A375 (cell line): ENCODE measurements around the gene CCNQ. TPM values are rescaled to one million over a fixed set of nuclear protein-coding genes. Genes with fewer than 3 reads are reported as not detected.

Experiments
- total RNA-seq: library from RNA; depleted of rRNA; stranded (reverse); fragments of >200 nt; shearing (Covaris generic); gene quantifications from 2 replicates; pipeline ENCODE4 v1.2.3, GENCODE V29; 2014; rRNA removed

The CCNQ gene
- total RNA-seq, result 48.6 and 55.8 TPM in 2 replicates

DNA sequence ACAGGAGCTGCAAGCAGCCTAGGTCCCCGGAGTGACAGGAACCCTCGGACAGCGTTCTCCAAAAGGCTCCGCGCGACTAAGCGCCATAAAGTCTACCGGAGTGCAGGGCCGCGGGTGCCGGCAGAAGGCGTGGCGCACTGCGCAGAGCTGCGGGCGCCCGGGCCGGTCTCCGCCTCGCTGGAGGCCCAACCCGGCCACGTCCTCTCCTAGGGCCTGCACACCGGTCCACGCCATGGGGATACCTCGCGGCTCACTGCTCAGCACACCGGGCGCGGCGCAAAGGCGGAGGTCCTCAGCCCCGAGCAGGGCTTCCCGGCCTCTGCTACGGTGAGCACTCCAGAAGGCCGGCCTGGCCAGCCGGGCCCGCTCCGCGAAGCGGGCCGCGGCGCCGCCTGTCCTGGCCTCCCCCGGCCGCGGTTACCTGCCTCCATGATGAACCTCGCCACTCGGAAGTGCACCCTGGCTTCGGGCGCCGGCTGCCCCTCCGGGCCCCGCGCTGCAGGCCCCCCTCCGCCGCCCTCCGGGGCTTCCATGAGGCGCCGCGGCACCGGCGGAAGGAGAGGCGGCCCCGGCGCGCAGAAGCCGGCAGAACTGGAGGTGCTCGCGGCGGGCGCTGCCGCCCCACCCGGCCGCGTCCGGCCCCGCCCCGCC lies at the start of gene CCNQ:
Gene CCNQ (minus strand): TSS at position 599 of the 651 bp plus-strand sequence. CDS start 66 bp downstream, at position 533.

DNA sequence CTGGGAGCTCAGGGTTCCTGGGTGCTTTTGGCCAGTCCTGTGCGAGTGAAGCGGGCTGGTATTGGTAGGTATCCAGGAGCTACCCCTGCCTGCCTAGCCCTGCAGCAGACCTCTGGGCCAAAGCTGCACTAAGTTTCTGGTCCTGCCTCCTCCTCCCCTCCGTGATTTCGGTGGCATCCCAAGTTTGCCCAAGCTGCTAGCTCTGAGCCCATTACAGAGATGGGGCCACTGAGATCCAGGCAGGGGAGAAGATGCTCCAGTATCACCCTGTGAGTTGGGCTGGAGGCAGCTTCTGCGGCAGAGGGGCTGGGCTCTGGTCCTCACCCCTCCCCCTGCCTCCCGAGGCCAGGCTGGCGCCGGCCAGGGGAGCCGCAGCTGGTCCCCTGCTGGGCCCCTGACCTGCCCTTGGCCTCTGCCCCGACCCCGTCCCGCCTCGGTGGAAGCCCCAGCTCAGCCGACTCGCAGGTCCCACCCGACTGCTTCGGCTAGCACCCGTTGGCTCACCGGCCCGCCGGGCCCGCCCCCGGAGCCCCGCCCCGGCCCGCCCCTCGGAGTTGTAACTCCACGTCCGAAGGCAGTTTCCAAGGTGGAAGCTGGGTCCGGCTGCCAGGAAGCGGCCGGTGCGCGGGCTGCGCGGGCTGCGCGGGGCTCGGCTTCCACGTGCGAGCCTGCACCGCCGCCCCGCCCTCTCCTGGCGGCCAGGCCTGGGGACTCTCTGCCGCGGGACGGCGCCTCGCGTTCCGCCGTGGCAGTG lies 47.9 kb upstream of the CCNQ start, which contains the start of gene DUSP9:
Gene DUSP9 (plus strand): TSS at position 584 of the 754 bp plus-strand sequence. CDS start 751 bp downstream, outside the sequence.

Other genes starting within 250 kb of the CCNQ start
- gene PNMA6E, start 197.8 kb downstream of the CCNQ start, total RNA-seq, result not detected in 2 replicates
- not detected in 2 replicates for gene ZFP92, start 187.7 kb downstream of the CCNQ start, total RNA-seq
- gene TREX2, start 153.1 kb downstream of the CCNQ start, total RNA-seq, result 0.69 and 1.2 TPM in 2 replicates
- 54.6 and 68.3 TPM in 2 replicates for gene HAUS7, start 128.6 kb downstream of the CCNQ start, total RNA-seq
- 7.6 and 7.9 TPM in 2 replicates for gene BGN, start 104.2 kb downstream of the CCNQ start, total RNA-seq
- gene ATP2B3, start 81.5 kb downstream of the CCNQ start, total RNA-seq, result 0.08 TPM in 1 of 2 replicates, not detected in the other
- gene DUSP9, start 48.1 kb upstream of the CCNQ start, total RNA-seq, result 6.0 and 7.6 TPM in 2 replicates
- 0.61 and 2.5 TPM in 2 replicates for gene PNCK, start 74.7 kb upstream of the CCNQ start, total RNA-seq
- gene SLC6A8, start 88.8 kb upstream of the CCNQ start, total RNA-seq, result 31.5 and 51.9 TPM in 2 replicates
- gene BCAP31, start 125.2 kb upstream of the CCNQ start, total RNA-seq, result 215 and 221 TPM in 2 replicates
- 17.0 and 17.8 TPM in 2 replicates for gene ABCD1, start 125.7 kb upstream of the CCNQ start, total RNA-seq
- gene PLXNB3, start 165.1 kb upstream of the CCNQ start, total RNA-seq, result 33.5 and 40.3 TPM in 2 replicates
- 1.8 and 2.0 TPM in 2 replicates for gene SRPK3, start 181.9 kb upstream of the CCNQ start, total RNA-seq
- 64.2 and 90.6 TPM in 2 replicates for gene IDH3G, start 195.2 kb upstream of the CCNQ start, total RNA-seq
- gene SSR4, start 195.5 kb upstream of the CCNQ start, total RNA-seq, result 153 and 178 TPM in 2 replicates
- 2.8 and 5.4 TPM in 2 replicates for gene PDZD4, start 231.4 kb upstream of the CCNQ start, total RNA-seq